PC-3 (cell line): ENCODE results near the gene PCDHA3. TPM values are rescaled to one million over a fixed set of nuclear protein-coding genes. Genes with fewer than 3 reads are reported as not detected.
"Not testable (repeated sequence)": the region's sequence is repeated elsewhere in the genome, so short reads cannot be mapped to it uniquely, and the experiment has no call there.

Experiments used
- ATAC-seq: fragments of 200-7000 bp; cut with Tn5 transposase; 2 replicates; pipeline ENCODE4 v1.9.1; 2020; ENCODE audit warnings: mild to moderate bottlenecking, moderate library complexity
- BruUV-seq: library from RNA; stranded (reverse); fragments of 400-500 nt; replicated peaks from 2 replicates; lab custom pipeline; 2021; lab: Mats Ljungman, UMichigan
- CTCF ChIA-PET: fragments of 300-600 bp; sonication (Branson Sonifier 250); formaldehyde crosslinking; loops from one replicate; lab custom pipeline; 2022; ENCODE audit warnings: antibody characterized with exemption; lab: Charles Lee
- POLR2A ChIA-PET: fragments of 300-600 bp; sonication (Branson Sonifier 250); formaldehyde crosslinking; loops from one replicate; lab custom pipeline; 2022; ENCODE audit warnings: antibody characterized with exemption; ENCODE audit not compliant: unreplicated experiment; lab: Charles Lee
- DNase-seq: peaks from one replicate; pipeline ENCODE4 v3.0.0-alpha.2; 2015
- H2AFZ ChIP-seq: fragments of 300-600 bp; sonication (generic); 2 replicates; pipeline ENCODE4 v1.6.0; 2016; ENCODE audit warnings: antibody characterized with exemption, low read length
- H3F3A ChIP-seq: fragments of 300-600 bp; sonication (generic); one replicate; pipeline ENCODE4 v1.6.0; 2017; ENCODE audit warnings: antibody characterized with exemption, low read length, control low read depth, mild to moderate bottlenecking; ENCODE audit not compliant: unreplicated experiment
- H3K27ac ChIP-seq: fragments of 300-600 bp; sonication (generic); 2 replicates; pipeline ENCODE4 v1.5.1; 2016; ENCODE audit warnings: mild to moderate bottlenecking, low read length
- H3K27me3 ChIP-seq: fragments of 300-600 bp; sonication (generic); 2 replicates; pipeline ENCODE4 v1.6.1; 2016; ENCODE audit warnings: low read length, mixed read lengths
- H3K36me3 ChIP-seq: fragments of 300-600 bp; sonication (generic); 2 replicates; pipeline ENCODE4 v1.6.1; 2016; ENCODE audit warnings: low read depth, mixed run types, low read length, mixed read lengths
- H3K4me1 ChIP-seq: fragments of 300-600 bp; sonication (generic); 2 replicates; pipeline ENCODE4 v1.5.1; 2016; ENCODE audit warnings: low read length; ENCODE audit not compliant: insufficient read depth
- H3K4me2 ChIP-seq: fragments of 300-600 bp; sonication (generic); 2 replicates; pipeline ENCODE4 v1.6.0; 2016; ENCODE audit warnings: low read length
- H3K4me3 ChIP-seq: fragments of 300-600 bp; sonication (generic); 2 replicates; pipeline ENCODE4 v1.5.1; 2016; ENCODE audit warnings: mild to moderate bottlenecking, low read length, mixed read lengths
- H3K79me2 ChIP-seq: fragments of 300-600 bp; sonication (generic); 2 replicates; pipeline ENCODE4 v1.6.1; 2017; ENCODE audit warnings: low read length, mixed read lengths
- H3K9ac ChIP-seq: fragments of 300-600 bp; sonication (generic); 2 replicates; pipeline ENCODE4 v1.6.0; 2016; ENCODE audit warnings: mild to moderate bottlenecking, low read length
- H3K9me2 ChIP-seq: fragments of 300-600 bp; sonication (generic); replicated peaks from 2 replicates; pipeline ENCODE4 v1.6.1; 2016; ENCODE audit warnings: mixed run types, low read length, mixed read lengths
- H3K9me3 ChIP-seq: fragments of 300-600 bp; sonication (generic); 2 replicates; pipeline ENCODE4 v1.6.1; 2016; ENCODE audit warnings: low read length, mixed read lengths
- H4K20me1 ChIP-seq: fragments of 300-600 bp; sonication (generic); 2 replicates; pipeline ENCODE4 v1.6.1; 2016; ENCODE audit warnings: low read length, mixed read lengths
- CTCF ChIP-seq: fragments of 300-600 bp; sonication (generic); conservative IDR thresholded peaks from 2 replicates; pipeline ENCODE4 v1.5.1; 2017; ENCODE audit warnings: antibody characterized with exemption, low read depth, mild to moderate bottlenecking, low read length
- EZH2 ChIP-seq: fragments of 300-600 bp; sonication (generic); IDR thresholded peaks from one replicate; pipeline ENCODE4 v1.6.1; 2017; ENCODE audit warnings: antibody characterized with exemption, mild to moderate bottlenecking, low read length; ENCODE audit not compliant: unreplicated experiment
- EZH2phosphoT487 ChIP-seq: fragments of 300-600 bp; sonication (generic); IDR thresholded peaks from 2 replicates; pipeline ENCODE4 v1.6.1; 2018; ENCODE audit warnings: mild to moderate bottlenecking, antibody characterized with exemption, low read length, borderline replicate concordance
- intact Hi-C: fragments of 100-400 bp; cut with micrococcal nuclease; formaldehyde crosslinking; loops from 2 replicates; pipeline ENCODE4 v1.9.0; 2023
- total RNA-seq: library from RNA; depleted of rRNA; stranded (reverse); fragments of >200 nt; gene quantifications from 2 replicates; pipeline ENCODE4 v1.2.3, GENCODE V29; 2014

Gene PCDHA3
- total RNA-seq, 1 experiment from 2014 or later = not detected

GRCh38 chr5:140802781-140803271 is 2.0 kb downstream of the PCDHA3 start:
- H3K9ac ChIP-seq = no peak overlapping the region
- intact Hi-C loops = no loop called here
- DNase-seq (no peak), ATAC-seq (no peak)
- H3K79me2 ChIP-seq = no peaks in the 10 kb centered on the region
- CTCF ChIA-PET = no interaction called here
- no peak overlapping the region for H2AFZ ChIP-seq
- H3K27ac ChIP-seq = no peak overlapping the region
- H4K20me1 ChIP-seq = no peaks in the 10 kb centered on the region
- H3K36me3 ChIP-seq = no peaks in the 10 kb centered on the region
- no peak overlapping the region for H3K4me3 ChIP-seq
- H3F3A ChIP-seq = no peaks in the 10 kb centered on the region
- no peak overlapping the region for H3K4me2 ChIP-seq
- no peaks in the 10 kb centered on the region for H3K9me3 ChIP-seq
- H3K9me2 ChIP-seq = no peaks in the 10 kb centered on the region
- POLR2A ChIA-PET = no interaction called here
- TF ChIP-seq EZH2 = no peak
- no peak for TF ChIP-seq EZH2phosphoT487
- TF ChIP-seq CTCF = no peak
- no TSS peak for BruUV-seq
- H3K4me1 ChIP-seq = no peaks in the 10 kb centered on the region
- H3K27me3 ChIP-seq = no peaks in the 10 kb centered on the region

- peak; percentile 59 for DNase-seq
These were observed 6.2 kb downstream of the PCDHA3 start, which contains the start of gene PCDHA4 for GRCh38 chr5:140806834-140807775. TSS of gene PCDHA4 (plus strand) at chr5:140807068.

GRCh38 chr5:140808241-140808888 is 7.5 kb downstream of the PCDHA3 start:
- DNase-seq, H2AFZ ChIP-seq, H3K27me3 ChIP-seq, H4K20me1 ChIP-seq, BruUV-seq, H3K9me3 ChIP-seq, POLR2A ChIA-PET, H3F3A ChIP-seq, H3K9ac ChIP-seq, H3K4me1 ChIP-seq, H3K36me3 ChIP-seq, H3K9me2 ChIP-seq, intact Hi-C loops, ATAC-seq, H3K27ac ChIP-seq, H3K79me2 ChIP-seq, H3K4me2 ChIP-seq, H3K4me3 ChIP-seq: not testable (repeated sequence)
- CTCF ChIA-PET = interaction anchor here (0.6 to 1.5 kb wide), 2 partner anchors 13 to 265 kb away, joined by 6 to 9 read pairs; partner anchors contain the start of gene PCDHA5

More at GRCh38 chr5:140806834-140807775, 6.2 kb downstream of the PCDHA3 start, which contains the start of gene PCDHA4:
- Histone ChIP-seq H3K36me3 (no peaks in the 10 kb centered on the region), H3K9me2 (no peaks in the 10 kb centered on the region), H3K27ac (no peak within 1 kb of the TSS), H3K27me3 (no peaks in the 10 kb centered on the region), H3K79me2 (no peaks in the 10 kb centered on the region), H4K20me1 (no peaks in the 10 kb centered on the region), H3K4me1 (no peaks in the 10 kb centered on the region), H3F3A (no peaks in the 10 kb centered on the region), H3K9ac (peak within 1 kb of the TSS; percentile 56), H3K4me2 (peak within 1 kb of the TSS; percentile 75), H3K4me3 (peak within 1 kb of the TSS; percentile 72), H2AFZ (peak within 1 kb of the TSS; percentile 94), H3K9me3 (no peaks in the 10 kb centered on the region)
- ChIA-PET POLR2A (no interaction called here), CTCF (interaction anchor here (0.6 to 1.5 kb wide), 2 partner anchors 14 to 266 kb away, joined by 6 to 9 read pairs; partner anchors contain the start of gene PCDHA5)
- intact Hi-C loops = loop anchor here (1.0 to 2.0 kb wide), 3 partner anchors 34 to 234 kb away; partner anchors contain the start of genes PCDHA12 and PCDHA8
- TSS peak; percentile 88 for BruUV-seq
- ATAC-seq = peak; percentile 89
- TF ChIP-seq CTCF (peak; percentile 57), EZH2phosphoT487 (no peak)
